Endothelial cell of umbilical vein (primary cell): ENCODE data around the gene NRCAM. TPM values are rescaled to one million over a fixed set of nuclear protein-coding genes. Genes with fewer than 3 reads are reported as not detected.

Experiments
- BruUV-seq: library from RNA; stranded (reverse); fragments of 400-500 nt; replicated peaks from 2 replicates; lab custom pipeline; 2021; lab: Mats Ljungman, UMichigan
- CTCF ChIA-PET: fragments of 300-600, 350-600 bp; sonication (Branson Sonifier 250); formaldehyde crosslinking; loops from one replicate; lab custom pipeline; 2021; ENCODE audit warnings: antibody characterized with exemption, inconsistent platforms; lab: Charles Lee
- POLR2A ChIA-PET: fragments of 300-600, 350-600 bp; sonication (Branson Sonifier 250); formaldehyde crosslinking; loops from one replicate; lab custom pipeline; 2021; ENCODE audit warnings: antibody characterized with exemption, inconsistent platforms; lab: Charles Lee
- DNase-seq: peaks from one replicate; pipeline ENCODE4 v3.0.0-alpha.2; 2011; ENCODE audit warnings: low read depth, low spot score
- FAIRE-seq: peaks from 2 replicates; lab custom pipeline; 2011; peaks lifted over from hg19 to GRCh38; lab: Jason Lieb, UNC
- H2AFZ ChIP-seq: 2 replicates; pipeline ENCODE4 v1.6.0; 2012; ENCODE audit warnings: low read depth, low read length, control low read depth, inconsistent platforms
- H3K27ac ChIP-seq: 2 replicates; pipeline ENCODE4 v1.5.1; 2011; ENCODE audit warnings: low read depth, mild to moderate bottlenecking, control low read depth, low read length, moderate library complexity; ENCODE audit not compliant: insufficient read depth
- H3K27me3 ChIP-seq, 2 experiments: 2 replicates each; pipeline versions ENCODE4 v1.6.0 to v1.6.1; 2011; ENCODE audit warnings: low read length in 2 of 2, mixed read lengths in 1 of 2; ENCODE audit not compliant: control insufficient read depth in 2 of 2, insufficient read depth in 2 of 2
- H3K36me3 ChIP-seq, 2 experiments: 2 replicates in 1 of 2; 3 replicates in 1 of 2; pipeline ENCODE4 v1.5.1; 2011; ENCODE audit warnings: low read length in 2 of 2, mild to moderate bottlenecking in 1 of 2, moderate library complexity in 1 of 2; ENCODE audit not compliant: control insufficient read depth in 2 of 2, insufficient read depth in 2 of 2; ENCODE audit errors: extremely low read depth in 1 of 2
- H3K4me1 ChIP-seq: 3 replicates; pipeline ENCODE4 v1.5.1; 2011; ENCODE audit warnings: mild to moderate bottlenecking, low read length; ENCODE audit not compliant: control insufficient read depth, insufficient read depth; ENCODE audit errors: extremely low read depth
- H3K4me2 ChIP-seq: 2 replicates; pipeline ENCODE4 v1.6.1; 2011; ENCODE audit warnings: low read length, control low read depth, mixed read lengths; ENCODE audit not compliant: insufficient read depth
- H3K4me3 ChIP-seq, 3 experiments: fragments of 200-600 bp in 1 of 3; sonication (generic), shearing (Covaris generic) in 1 of 3; replicated peaks in 1 of 3; 2 replicates each; pipeline ENCODE4 v1.5.1; 2011 to 2016; ENCODE audit warnings: control low read depth in 3 of 3, low read length in 3 of 3, mild to moderate bottlenecking in 2 of 3, inconsistent platforms in 1 of 3, low read depth in 1 of 3, moderate library complexity in 1 of 3; ENCODE audit not compliant: insufficient read depth in 1 of 3
- H3K79me2 ChIP-seq: 2 replicates; pipeline ENCODE4 v1.6.0; 2012; ENCODE audit warnings: low read length, inconsistent platforms; ENCODE audit not compliant: control insufficient read depth, insufficient read depth
- H3K9ac ChIP-seq: replicated peaks from 2 replicates; pipeline ENCODE3; 2011; ENCODE audit warnings: low read length, control low read depth; ENCODE audit not compliant: insufficient read depth; ENCODE audit errors: extremely low read depth
- H3K9me1 ChIP-seq: replicated peaks from 3 replicates; pipeline ENCODE4 v1.6.0; 2011; ENCODE audit warnings: mild to moderate bottlenecking, low read length; ENCODE audit not compliant: control insufficient read depth, insufficient read depth; ENCODE audit errors: extremely low read depth
- H3K9me3 ChIP-seq: replicated peaks from 2 replicates; pipeline ENCODE4 v1.5.1; 2012; ENCODE audit warnings: low read length, inconsistent platforms; ENCODE audit not compliant: control insufficient read depth, insufficient read depth
- H4K20me1 ChIP-seq: replicated peaks from 2 replicates; pipeline ENCODE3; 2011; ENCODE audit warnings: mild to moderate bottlenecking, low read length; ENCODE audit not compliant: control insufficient read depth, insufficient read depth; ENCODE audit errors: extremely low read depth
- CTCF ChIP-seq, 2 donors: IDR thresholded peaks; 1 replicate in 1 of 2; 2 replicates in 1 of 2; pipeline ENCODE4 v1.5.1; 2011; ENCODE audit warnings: low read length in 2 of 2, mild to moderate bottlenecking in 2 of 2, moderate library complexity in 2 of 2, control low read depth in 1 of 2, inconsistent platforms in 1 of 2, low read depth in 1 of 2; ENCODE audit not compliant: insufficient read depth in 1 of 2; ENCODE audit errors: extremely low read depth in 1 of 2
- EZH2 ChIP-seq: IDR thresholded peaks from 2 replicates; pipeline ENCODE4 v1.6.1; 2012; ENCODE audit warnings: borderline replicate concordance, low read depth, mild to moderate bottlenecking, moderate library complexity, low read length, inconsistent platforms; ENCODE audit not compliant: severe bottlenecking
- FOS ChIP-seq: IDR thresholded peaks from 2 replicates; pipeline ENCODE4 v1.6.1; 2011; ENCODE audit warnings: mild to moderate bottlenecking, low read length, moderate library complexity, borderline replicate concordance; ENCODE audit not compliant: insufficient read depth
- GATA2 ChIP-seq: IDR thresholded peaks from 2 replicates; pipeline ENCODE4 v1.7.0; 2011; ENCODE audit warnings: low read depth, mild to moderate bottlenecking, moderate library complexity, mixed read lengths, low read length; ENCODE audit not compliant: insufficient read length, insufficient read depth
- JUN ChIP-seq: IDR thresholded peaks from 2 replicates; pipeline ENCODE4 v1.6.1; 2011; ENCODE audit warnings: borderline replicate concordance, low read depth; ENCODE audit not compliant: insufficient read length, insufficient read depth
- MAX ChIP-seq: IDR thresholded peaks from 2 replicates; pipeline ENCODE4 v1.6.1; 2011; ENCODE audit not compliant: insufficient read depth, insufficient read length
- MYC ChIP-seq: IDR thresholded peaks from one replicate; pipeline ENCODE4 v1.6.1; 2011; ENCODE audit warnings: mild to moderate bottlenecking, low read depth, low read length
- POLR2A ChIP-seq: IDR thresholded peaks from 2 replicates; pipeline ENCODE4 v1.6.1; 2012; ENCODE audit warnings: low read depth, mild to moderate bottlenecking, control low read depth, low read length
- POLR2AphosphoS5 ChIP-seq: IDR thresholded peaks from 2 replicates; pipeline ENCODE4 v1.6.1; 2012; ENCODE audit warnings: low read depth, mild to moderate bottlenecking, control low read depth, low read length, moderate library complexity; ENCODE audit not compliant: insufficient read depth
- dilution Hi-C: fragments of 300-500 bp; cut with MboI; formaldehyde crosslinking; loops from one replicate; pipeline ENCODE4 v1.15.0; 2019; ENCODE audit warnings: low sequenced_read_pairs; ENCODE audit not compliant: extremely low pct_ligation_motif_present
- intact Hi-C: fragments of 100-400 bp; cut with micrococcal nuclease; formaldehyde crosslinking; loops from one replicate; pipeline ENCODE4 v1.10.0; 2022
- polyA plus RNA-seq, 4 experiments: library from polyadenylated mRNA; depleted of rRNA in 3 of 4; stranded (reverse) in 3 of 4; unstranded in 1 of 4; fragments of >200 nt; gene quantifications; 2 replicates each; pipeline versions ENCODE4 v1.2.1 to v1.2.3, GENCODE V29; 2011 to 2012; ENCODE audit warnings: missing spikeins in 1 of 4
- total RNA-seq: library from RNA; stranded (reverse); gene quantifications from 2 replicates; pipeline ENCODE4 v1.2.3, GENCODE V29; 2021

NRCAM gene
- total and polyA plus RNA-seq, 2 donors (not counting 3 experiments of a cell fraction or from before 2014, with no cell fraction given) = 26.0 to 47.6 TPM

GRCh38 chr7:108171164-108171563, 285.1 kb downstream of the NRCAM start:
- no peak overlapping the region for H3K9ac ChIP-seq
- DNase-seq (no peak), FAIRE-seq (no peak)
- H2AFZ ChIP-seq = no peak overlapping the region
- no peaks in the 10 kb centered on the region for H3K27me3 ChIP-seq
- POLR2A ChIA-PET = no interaction called here
- H3K27ac ChIP-seq = no peak overlapping the region
- no peak for TF ChIP-seq EZH2
- no peak for TF ChIP-seq MYC
- no peak for TF ChIP-seq MAX
- no peak for TF ChIP-seq GATA2
- no peak for TF ChIP-seq POLR2A
- TF ChIP-seq FOS = no peak
- TF ChIP-seq POLR2AphosphoS5 = no peak
- no peak for TF ChIP-seq JUN
- TF ChIP-seq CTCF (IDR thresholded peaks at IDR 0.05; ENCODE audit: extremely low read depth in 1 of 2, insufficient read depth in 1 of 2, low read depth in 1 of 2, low read length in 2 of 2) = no peak
- H3K36me3 ChIP-seq = no peaks in the 10 kb centered on the region
- H3K4me3 ChIP-seq = no peak overlapping the region
- no peaks in the 10 kb centered on the region for H3K79me2 ChIP-seq
- intact Hi-C loops = no loop called here
- H3K4me1 ChIP-seq = no peaks in the 10 kb centered on the region
- H4K20me1 ChIP-seq = no peaks in the 10 kb centered on the region
- no peaks in the 10 kb centered on the region for H3K9me1 ChIP-seq
- no peaks in the 10 kb centered on the region for H3K9me3 ChIP-seq
- H3K4me2 ChIP-seq = no peak overlapping the region
- dilution Hi-C loops = no loop called here
- CTCF ChIA-PET = interaction anchor here (0.8 to 1.0 kb wide), 2 partner anchors 10 to 323 kb away, joined by 3 read pairs; no protein-coding TSS in a partner anchor
- BruUV-seq = no TSS peak
